ENCODE measurements around the gene PRKD2. TPM values are rescaled to one million over a fixed set of nuclear protein-coding genes. Genes with fewer than 3 reads are reported as not detected.

The PRKD2 gene
- total and polyA plus RNA-seq, 10 donors, result 63.4 to 132 (median 110) TPM

GRCh38 chr19:46742926-46743480 is 26.1 kb upstream of the PRKD2 start:
- Histone ChIP-seq H3K4me1 (peaks cover 42 to 93% (median 78%) of the 10 kb centered on the region in 6 donors), H3K27me3 (replicated peaks in 1 of 7) (no peaks in the 10 kb centered on the region), H3K4me3 (no peak overlapping the region), H3K27ac (peak overlapping the region in 4 of 8 donors; percentile 16 to 97 (median 56)), H3K9me3 (no peaks in the 10 kb centered on the region), H3K36me3 (peaks cover 0 to 47% (median 7%) of the 10 kb centered on the region in 6 donors)
- DNase-seq, result no peak
- 49 to 75% (median 62%) methylated on average over 4 of the region's 4 CpGs for WGBS, 5 donors
- TF ChIP-seq POLR2AphosphoS5 (IDR thresholded peaks at IDR 0.05) (no peak), CTCF (IDR thresholded peaks at IDR 0.05 in 8 of 11, conservative IDR thresholded peaks at IDR 0.05 in 3 of 11) (no peak), POLR2A (IDR thresholded peaks at IDR 0.05) (no peak)
- intact Hi-C loops (cut with DNase I; ENCODE audit: low total_unique reads), result no loop called here

GRCh38 chr19:46741447-46741846 is 24.5 kb upstream of the PRKD2 start:
- WGBS, 5 donors, result 77 to 83% (median 80%) methylated on average over 13 to 17 of the region's 17 CpGs
- H3K4me3 ChIP-seq, result no peak overlapping the region
- H3K9me3 ChIP-seq, result no peaks in the 10 kb centered on the region
- intact Hi-C loops (cut with DNase I; ENCODE audit: low total_unique reads), result no loop called here
- H3K27me3 ChIP-seq (replicated peaks in 1 of 7), result no peaks in the 10 kb centered on the region
- DNase-seq, result no peak
- H3K4me1 ChIP-seq, result peaks cover 34 to 93% (median 78%) of the 10 kb centered on the region in 6 donors
- peaks cover 0 to 63% (median 21%) of the 10 kb centered on the region in 6 donors for H3K36me3 ChIP-seq
- H3K27ac ChIP-seq, result peak overlapping the region in 5 of 8 donors; percentile 18 to 97 (median 38)
- TF ChIP-seq CTCF (IDR thresholded peaks at IDR 0.05 in 8 of 11, conservative IDR thresholded peaks at IDR 0.05 in 3 of 11), result no peak
- TF ChIP-seq POLR2AphosphoS5 (IDR thresholded peaks at IDR 0.05), result peak in 1 of 3 donors; percentile 27

- intact Hi-C loops (cut with DNase I; ENCODE audit: low total_unique reads), result no loop called here
- peaks cover 0 to 84% (median 38%) of the 10 kb centered on the region in 6 donors for H3K36me3 ChIP-seq
Measured at GRCh38 chr19:46739290-46739771, 22.4 kb upstream of the PRKD2 start.

More at GRCh38 chr19:46739290-46739771, 22.4 kb upstream of the PRKD2 start:
- peak overlapping the region in 6 of 8 donors; percentile 15 to 93 (median 52) for H3K27ac ChIP-seq
- no peak for DNase-seq
- TF ChIP-seq POLR2A (IDR thresholded peaks at IDR 0.05), result no peak
- peak in 1 of 3 donors; percentile 25 for TF ChIP-seq POLR2AphosphoS5 (IDR thresholded peaks at IDR 0.05)
- TF ChIP-seq CTCF (IDR thresholded peaks at IDR 0.05 in 8 of 11, conservative IDR thresholded peaks at IDR 0.05 in 3 of 11), result no peak
- H3K4me1 ChIP-seq, result peaks cover 27 to 100% (median 86%) of the 10 kb centered on the region in 6 donors
- no peaks in the 10 kb centered on the region for H3K9me3 ChIP-seq
- H3K4me3 ChIP-seq, result no peak overlapping the region
- H3K27me3 ChIP-seq (replicated peaks in 1 of 7), result no peaks in the 10 kb centered on the region
- WGBS, 5 donors, result 69 to 90% (median 78%) methylated on average over 12 to 14 of the region's 14 CpGs

All from spleen (tissue), 11 donors.